IPS-20b (cell line): Measurements from ENCODE around the gene RUNX2.

Source experiments
- H3K27ac ChIP-seq: one replicate; pipeline ENCODE4 v1.5.1; 2013; ENCODE audit warnings: low read length
- H3K27me3 ChIP-seq: 2 replicates; pipeline ENCODE4 v1.6.1; 2013; ENCODE audit warnings: mild to moderate bottlenecking, low read length, inconsistent platforms; ENCODE audit not compliant: insufficient read depth
- H3K36me3 ChIP-seq: 2 replicates; pipeline ENCODE4 v1.6.1; 2013; ENCODE audit warnings: low read depth, mild to moderate bottlenecking, inconsistent platforms, low read length, moderate library complexity; ENCODE audit not compliant: insufficient read depth
- H3K4me1 ChIP-seq: 2 replicates; pipeline ENCODE4 v1.6.1; 2013; ENCODE audit warnings: mild to moderate bottlenecking, control low read depth, inconsistent platforms, low read length, moderate library complexity; ENCODE audit not compliant: insufficient read depth
- H3K4me3 ChIP-seq: 2 replicates; pipeline ENCODE4 v1.5.1; 2013; ENCODE audit warnings: mild to moderate bottlenecking, low read length, inconsistent platforms
- H3K9ac ChIP-seq: 2 replicates; pipeline ENCODE4 v1.6.1; 2013; ENCODE audit warnings: low read depth, mild to moderate bottlenecking, inconsistent platforms, low read length, moderate library complexity
- H3K9me3 ChIP-seq: 2 replicates; pipeline ENCODE4 v1.6.1; 2013; ENCODE audit warnings: mild to moderate bottlenecking, low read depth, low read length, inconsistent platforms; ENCODE audit not compliant: insufficient read depth

RUNX2 gene

DNA sequence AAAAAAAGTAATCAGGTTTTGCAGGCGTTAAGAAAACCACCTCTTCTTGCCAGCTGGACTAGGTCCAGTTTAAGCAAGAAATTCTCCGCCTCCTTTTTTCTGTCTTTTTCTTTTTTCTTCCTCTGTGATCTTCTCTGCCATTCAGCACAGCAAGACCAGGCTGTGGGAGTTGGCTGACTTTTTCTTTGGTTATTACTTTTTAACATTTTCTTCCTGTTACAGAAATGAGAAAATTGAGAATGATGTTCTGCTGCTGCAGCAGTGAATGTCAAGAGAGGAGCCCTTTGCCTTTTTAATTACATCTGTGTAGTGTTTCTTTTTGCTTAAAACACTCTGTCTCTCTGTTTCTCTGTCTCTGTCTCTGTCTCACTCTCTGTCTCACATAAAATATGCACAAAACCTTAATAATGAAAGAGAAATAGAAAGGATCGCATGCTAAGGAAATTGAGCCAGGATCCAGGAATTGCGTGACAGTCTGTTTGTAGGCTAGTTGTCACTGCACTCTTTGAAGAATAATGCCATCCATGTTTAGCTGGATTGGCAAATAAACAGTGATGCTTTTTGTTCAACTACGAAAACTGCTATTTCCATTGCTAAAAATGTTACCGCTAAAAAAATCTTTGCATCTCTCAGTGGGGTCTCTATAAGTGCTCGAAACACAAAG lies 152.8 kb downstream of the RUNX2 start:
- Histone ChIP-seq H3K36me3 (no peaks in the 10 kb centered on the region), H3K9me3 (no peaks in the 10 kb centered on the region), H3K27ac (no peak overlapping the region), H3K4me1 (no peaks in the 10 kb centered on the region; the same call in 1 of the 2 replicates), H3K9ac (no peak overlapping the region), H3K27me3 (no peaks in the 10 kb centered on the region), H3K4me3 (no peak overlapping the region)

DNA sequence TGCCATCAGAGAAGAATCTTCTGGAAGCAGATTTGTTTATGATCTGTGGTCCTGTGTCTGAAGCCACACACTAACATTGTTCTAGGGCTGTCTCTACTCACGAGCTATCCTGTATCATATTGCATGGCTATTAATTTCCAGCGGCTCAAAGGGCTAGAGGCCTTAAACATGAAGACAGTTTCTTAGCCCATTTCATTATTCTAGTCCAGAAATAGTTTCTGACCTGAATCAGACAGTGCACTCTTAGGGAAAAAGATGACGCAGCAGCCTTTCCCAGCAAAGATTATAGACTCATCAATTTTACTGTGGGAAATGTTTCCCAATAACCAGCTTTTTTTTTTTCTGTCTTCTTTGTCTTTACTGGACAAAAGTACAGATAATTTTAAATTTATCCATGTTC lies 154.9 kb downstream of the RUNX2 start:
- Histone ChIP-seq H3K9ac (no peak overlapping the region), H3K4me3 (no peak overlapping the region), H3K36me3 (no peaks in the 10 kb centered on the region), H3K27ac (no peak overlapping the region), H3K27me3 (no peaks in the 10 kb centered on the region), H3K9me3 (no peaks in the 10 kb centered on the region), H3K4me1 (no peaks in the 10 kb centered on the region; the same call in 1 of the 2 replicates)

DNA sequence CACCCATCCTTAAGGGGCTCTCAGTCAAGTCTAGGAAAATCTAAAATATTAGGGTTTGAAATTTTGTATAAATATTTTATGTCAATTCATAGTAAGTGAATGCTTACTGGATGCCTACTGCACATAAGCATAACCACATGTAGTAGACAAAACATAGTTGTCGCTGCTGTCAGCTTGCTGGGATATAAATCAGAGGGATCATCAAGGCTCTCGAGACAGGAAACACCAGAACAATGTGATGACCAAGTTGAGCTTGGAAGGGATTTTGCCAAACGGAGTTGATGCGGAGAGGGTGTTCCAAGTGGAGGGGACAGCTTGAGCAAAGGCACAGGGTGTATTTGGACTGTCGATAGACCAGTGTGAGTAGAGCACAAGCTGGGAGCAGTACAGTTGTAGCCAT lies 155.4 kb downstream of the RUNX2 start:
- H3K36me3 ChIP-seq: no peaks in the 10 kb centered on the region
- no peak overlapping the region for H3K9ac ChIP-seq
- H3K4me3 ChIP-seq: no peak overlapping the region
- no peaks in the 10 kb centered on the region; the same call in 1 of the 2 replicates for H3K4me1 ChIP-seq
- H3K27me3 ChIP-seq: no peaks in the 10 kb centered on the region
- no peak overlapping the region for H3K27ac ChIP-seq
- no peaks in the 10 kb centered on the region for H3K9me3 ChIP-seq

DNA sequence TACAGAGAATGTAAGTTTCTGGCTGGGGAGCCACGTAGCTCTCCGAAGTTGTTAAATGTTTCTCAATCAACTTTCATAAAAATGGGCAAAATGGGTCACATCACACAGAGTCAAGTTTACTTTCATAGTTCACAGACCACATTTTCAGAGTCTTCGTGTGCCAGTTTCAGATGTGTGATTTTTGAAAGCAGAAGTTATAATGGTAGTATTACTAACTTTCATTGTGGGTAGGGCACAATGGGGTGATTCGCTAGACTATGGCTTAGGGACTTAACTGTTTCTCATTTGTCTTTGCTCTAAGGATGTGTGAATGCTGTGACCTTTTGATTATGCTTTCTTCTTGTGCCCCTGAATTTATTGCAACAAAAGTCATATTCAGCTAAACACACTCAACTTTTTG lies 158.6 kb downstream of the RUNX2 start:
- no peak overlapping the region for H3K9ac ChIP-seq
- no peaks in the 10 kb centered on the region for H3K27me3 ChIP-seq
- H3K4me3 ChIP-seq: no peak overlapping the region
- H3K36me3 ChIP-seq: no peaks in the 10 kb centered on the region
- H3K4me1 ChIP-seq: no peaks in the 10 kb centered on the region
- H3K9me3 ChIP-seq: no peaks in the 10 kb centered on the region
- H3K27ac ChIP-seq: no peak overlapping the region

DNA sequence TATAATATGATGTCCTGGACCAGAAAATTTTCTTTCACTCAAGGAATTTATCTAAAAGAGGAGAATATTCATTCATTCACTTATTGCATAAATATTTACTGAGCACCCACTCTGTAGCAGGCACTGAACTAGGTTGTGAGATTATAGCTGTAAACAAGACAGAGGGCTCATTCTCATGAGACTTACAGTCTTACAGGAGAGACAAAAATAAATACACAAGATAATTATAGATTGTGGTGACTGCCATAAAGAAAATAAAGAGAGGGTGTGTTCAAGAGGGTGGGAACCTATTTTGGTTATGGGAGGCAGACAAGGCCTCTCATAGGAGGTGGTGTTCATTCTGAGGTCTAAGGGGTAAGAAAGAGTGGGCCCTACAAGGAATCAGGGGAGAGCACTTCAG lies 159.5 kb downstream of the RUNX2 start:
- no peak overlapping the region for H3K9ac ChIP-seq
- no peak overlapping the region for H3K27ac ChIP-seq
- H3K27me3 ChIP-seq: no peaks in the 10 kb centered on the region
- no peaks in the 10 kb centered on the region for H3K36me3 ChIP-seq
- H3K9me3 ChIP-seq: no peaks in the 10 kb centered on the region
- no peak overlapping the region for H3K4me3 ChIP-seq
- H3K4me1 ChIP-seq: no peaks in the 10 kb centered on the region

DNA sequence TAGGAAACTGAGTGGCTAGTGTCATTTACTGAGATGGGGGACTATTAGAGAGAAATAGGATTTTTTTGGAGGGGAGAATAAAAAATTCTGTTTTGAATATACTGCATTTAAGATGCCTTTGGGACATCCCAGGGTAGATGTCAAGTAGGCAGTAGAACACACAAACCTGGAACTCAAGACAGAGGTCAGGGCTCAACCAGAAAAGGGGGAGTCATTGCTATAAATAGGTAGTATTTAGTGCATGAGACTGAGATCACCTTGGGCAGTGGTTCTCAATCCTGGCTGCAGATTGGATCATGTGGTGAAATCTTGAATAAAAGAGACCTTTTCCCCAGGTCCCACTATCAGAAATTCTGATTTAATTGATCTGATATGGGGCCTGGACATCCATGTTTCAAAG lies 160.1 kb downstream of the RUNX2 start:
- H3K9me3 ChIP-seq: no peaks in the 10 kb centered on the region
- no peak overlapping the region for H3K27ac ChIP-seq
- no peaks in the 10 kb centered on the region for H3K27me3 ChIP-seq
- no peaks in the 10 kb centered on the region for H3K36me3 ChIP-seq
- no peaks in the 10 kb centered on the region for H3K4me1 ChIP-seq
- no peak overlapping the region for H3K4me3 ChIP-seq
- no peak overlapping the region for H3K9ac ChIP-seq

DNA sequence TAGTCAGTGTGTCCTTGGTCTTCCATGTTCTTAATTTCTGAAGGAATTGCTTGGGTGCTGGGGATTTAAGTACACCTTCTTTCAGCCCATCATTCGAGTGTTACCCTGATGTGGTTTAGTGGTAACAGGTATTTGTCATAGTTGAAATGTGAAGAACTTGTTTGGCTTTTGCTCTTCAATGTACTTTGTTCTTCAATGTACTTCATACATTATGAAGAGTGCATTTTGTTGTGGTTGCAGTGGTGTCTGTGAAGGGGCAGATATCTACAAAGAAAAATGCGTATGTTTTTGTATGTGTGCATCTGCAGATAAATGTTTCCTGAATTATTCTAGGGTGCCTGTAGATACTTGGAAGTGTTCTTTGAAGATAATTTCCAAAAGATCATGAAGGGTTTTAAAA lies 160.8 kb downstream of the RUNX2 start:
- Histone ChIP-seq H3K27ac (no peak overlapping the region), H3K4me3 (no peak overlapping the region), H3K4me1 (no peaks in the 10 kb centered on the region), H3K9me3 (no peaks in the 10 kb centered on the region), H3K27me3 (no peaks in the 10 kb centered on the region), H3K36me3 (no peaks in the 10 kb centered on the region), H3K9ac (no peak overlapping the region)

DNA sequence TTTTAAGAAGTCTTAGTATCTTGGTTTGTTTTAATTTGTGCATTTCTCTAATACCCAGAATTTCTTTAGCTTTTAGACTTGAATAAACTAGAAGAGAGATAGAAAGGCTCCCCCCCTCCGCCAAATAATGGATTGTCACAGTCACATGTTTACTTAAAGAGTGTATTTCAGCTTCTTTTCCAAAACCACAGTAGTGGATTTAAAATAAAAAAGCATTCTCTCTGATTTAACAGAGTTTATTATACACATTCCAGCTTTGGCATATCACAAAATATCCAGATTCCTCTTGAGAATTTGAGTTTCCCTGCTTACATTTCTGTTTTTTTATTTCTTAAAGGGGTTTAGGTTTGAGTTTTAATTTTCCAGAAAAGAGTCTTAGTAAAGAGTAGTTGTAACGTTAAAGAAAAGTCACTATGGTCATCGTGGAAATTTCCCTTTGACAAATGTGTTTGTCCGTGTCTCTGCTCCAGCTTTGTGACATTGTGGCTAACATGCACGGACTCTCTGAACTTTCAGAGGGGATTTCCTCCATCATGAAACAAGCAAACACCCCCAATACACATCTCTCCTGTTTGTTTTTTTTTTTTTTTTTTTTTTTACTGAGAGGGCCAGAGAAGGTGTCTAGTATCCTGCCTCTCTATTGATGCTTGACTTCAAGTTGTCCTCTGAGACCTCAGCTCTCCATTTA lies 163.1 kb downstream of the RUNX2 start:
- no peaks in the 10 kb centered on the region for H3K27me3 ChIP-seq
- H3K4me1 ChIP-seq: no peaks in the 10 kb centered on the region
- no peaks in the 10 kb centered on the region for H3K36me3 ChIP-seq
- no peak overlapping the region for H3K27ac ChIP-seq
- H3K9ac ChIP-seq: no peak overlapping the region
- H3K4me3 ChIP-seq: no peak overlapping the region
- H3K9me3 ChIP-seq: no peaks in the 10 kb centered on the region

DNA sequence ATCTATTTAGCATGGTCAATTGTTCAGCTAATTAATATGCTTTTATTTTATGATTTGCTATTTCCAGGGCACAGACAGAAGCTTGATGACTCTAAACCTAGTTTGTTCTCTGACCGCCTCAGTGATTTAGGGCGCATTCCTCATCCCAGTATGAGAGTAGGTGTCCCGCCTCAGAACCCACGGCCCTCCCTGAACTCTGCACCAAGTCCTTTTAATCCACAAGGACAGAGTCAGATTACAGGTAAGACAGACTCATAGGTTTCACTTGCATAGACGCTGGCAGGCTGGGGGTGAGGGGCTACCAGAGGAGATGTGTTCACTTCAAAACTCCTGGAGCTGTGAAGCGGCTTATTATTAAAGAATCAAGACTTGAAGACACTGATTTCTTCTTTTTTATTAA lies 163.7 kb downstream of the RUNX2 start:
- Histone ChIP-seq H3K4me1 (no peaks in the 10 kb centered on the region), H3K9ac (no peak overlapping the region), H3K9me3 (no peaks in the 10 kb centered on the region), H3K36me3 (no peaks in the 10 kb centered on the region), H3K27me3 (no peaks in the 10 kb centered on the region), H3K27ac (no peak overlapping the region), H3K4me3 (no peak overlapping the region)

DNA sequence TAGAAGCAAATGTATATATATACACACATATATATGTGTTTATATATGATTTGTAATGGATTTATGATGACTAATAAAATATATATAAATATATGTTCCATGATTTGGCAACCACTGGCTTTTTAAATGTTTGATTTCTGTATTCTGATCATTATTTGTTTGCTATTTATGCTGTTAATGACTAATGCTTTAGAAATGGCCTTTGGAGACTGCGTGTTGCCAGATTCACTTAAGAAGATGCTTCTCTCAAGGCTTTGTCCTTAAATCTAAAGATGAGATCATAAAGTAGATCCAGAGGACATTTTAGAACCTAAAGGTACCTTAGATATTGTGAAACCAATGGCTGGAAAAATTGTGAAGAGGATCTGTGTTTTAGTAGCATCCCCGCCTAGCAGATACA lies 165.6 kb downstream of the RUNX2 start:
- H3K27ac ChIP-seq: no peak overlapping the region
- H3K36me3 ChIP-seq: no peaks in the 10 kb centered on the region
- no peaks in the 10 kb centered on the region for H3K27me3 ChIP-seq
- H3K4me3 ChIP-seq: no peak overlapping the region
- H3K9ac ChIP-seq: no peak overlapping the region
- H3K4me1 ChIP-seq: no peaks in the 10 kb centered on the region
- H3K9me3 ChIP-seq: no peaks in the 10 kb centered on the region

DNA sequence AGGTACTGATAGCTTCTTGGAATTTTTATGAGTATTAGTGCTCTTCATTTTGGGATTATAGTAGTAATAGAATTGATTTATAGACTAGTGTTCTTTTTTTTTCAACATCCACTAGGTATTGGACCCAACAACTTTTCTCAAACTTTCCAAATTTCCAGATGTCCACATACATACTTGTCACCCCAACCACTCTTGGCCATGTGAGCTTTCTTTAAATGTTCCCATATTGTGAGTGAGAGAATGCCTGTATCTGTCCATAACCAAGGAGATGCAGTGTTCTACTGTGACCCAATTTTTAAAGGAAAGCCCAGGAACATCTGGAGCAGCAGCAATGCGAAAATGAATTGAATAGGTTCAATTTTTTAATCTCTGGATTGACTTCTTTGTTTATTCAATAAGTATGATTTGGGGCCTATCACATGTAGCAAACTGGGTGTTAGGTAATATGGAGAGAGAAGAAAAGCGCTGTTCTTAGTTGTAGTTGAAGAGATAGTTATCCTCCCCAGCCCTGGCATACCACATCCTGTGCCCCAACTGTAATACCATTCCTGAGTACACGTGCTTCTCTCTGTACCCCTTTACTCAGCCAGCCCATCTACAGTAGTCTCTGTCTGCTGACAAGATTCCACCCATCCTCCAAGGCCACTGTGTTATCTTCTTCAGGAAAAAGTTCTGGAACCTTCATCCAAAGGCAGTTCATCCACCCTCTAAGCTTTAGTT lies 166.4 kb downstream of the RUNX2 start:
- Histone ChIP-seq H3K4me3 (no peak overlapping the region), H3K27me3 (no peaks in the 10 kb centered on the region), H3K4me1 (no peaks in the 10 kb centered on the region), H3K36me3 (no peaks in the 10 kb centered on the region), H3K9ac (no peak overlapping the region), H3K9me3 (no peaks in the 10 kb centered on the region), H3K27ac (no peak overlapping the region)
